MM.1S (cell line): ENCODE data around the gene LANCL1.
"Not testable (repeated sequence)": the region's sequence is repeated elsewhere in the genome, so short reads cannot be mapped to it uniquely, and the experiment has no call there.

ENCODE experiments used
- DNase-seq: peaks from one replicate; pipeline ENCODE4 v3.0.0-alpha.2; 2015
- H2AFZ ChIP-seq: fragments of 300-600 bp; sonication (generic); 2 replicates; pipeline ENCODE4 v1.6.0; 2016; ENCODE audit warnings: antibody characterized with exemption, low read length
- H3F3A ChIP-seq: fragments of 300-600 bp; sonication (generic); 2 replicates; pipeline ENCODE4 v1.6.1; 2016; ENCODE audit warnings: mild to moderate bottlenecking, antibody characterized with exemption, low read length, moderate library complexity, mixed read lengths; ENCODE audit not compliant: insufficient read depth
- H3K27ac ChIP-seq: fragments of 300-600 bp; sonication (generic); 2 replicates; pipeline ENCODE4 v1.5.1; 2016; ENCODE audit warnings: mild to moderate bottlenecking, low read length
- H3K27me3 ChIP-seq: fragments of 300-600 bp; sonication (generic); replicated peaks from 2 replicates; pipeline ENCODE4 v1.6.0; 2016; ENCODE audit warnings: low read length; ENCODE audit not compliant: insufficient read depth
- H3K36me3 ChIP-seq: fragments of 300-600 bp; sonication (generic); replicated peaks from 2 replicates; pipeline ENCODE4 v1.6.1; 2016; ENCODE audit warnings: mild to moderate bottlenecking, low read length, mixed read lengths; ENCODE audit not compliant: insufficient read depth
- H3K4me1 ChIP-seq: fragments of 300-600 bp; sonication (generic); 2 replicates; pipeline ENCODE4 v1.6.1; 2016; ENCODE audit warnings: low read length, mixed read lengths
- H3K4me2 ChIP-seq: fragments of 300-600 bp; sonication (generic); 2 replicates; pipeline ENCODE4 v1.6.0; 2016; ENCODE audit warnings: low read depth, low read length
- H3K4me3 ChIP-seq: fragments of 300-600 bp; sonication (generic); 2 replicates; pipeline ENCODE4 v1.5.1; 2016; ENCODE audit warnings: low read length, mixed read lengths
- H3K79me2 ChIP-seq: fragments of 300-600 bp; sonication (generic); 2 replicates; pipeline ENCODE4 v1.6.1; 2016; ENCODE audit warnings: mixed run types, low read length, mixed read lengths
- H3K9ac ChIP-seq: fragments of 300-600 bp; sonication (generic); 2 replicates; pipeline ENCODE4 v1.6.1; 2016; ENCODE audit warnings: low read length, mixed read lengths
- H3K9me2 ChIP-seq: fragments of 300-600 bp; sonication (generic); replicated peaks from 2 replicates; pipeline ENCODE4 v1.6.1; 2016; ENCODE audit warnings: mild to moderate bottlenecking, low read length, mixed read lengths; ENCODE audit not compliant: insufficient read depth
- H3K9me3 ChIP-seq: fragments of 300-600 bp; sonication (generic); replicated peaks from 2 replicates; pipeline ENCODE4 v1.6.1; 2016; ENCODE audit warnings: mild to moderate bottlenecking, low read length, mixed read lengths; ENCODE audit not compliant: insufficient read depth
- H4K20me1 ChIP-seq: fragments of 300-600 bp; sonication (generic); 2 replicates; pipeline ENCODE4 v1.6.1; 2016; ENCODE audit warnings: mild to moderate bottlenecking, low read length, moderate library complexity, mixed read lengths; ENCODE audit not compliant: insufficient read depth
- EZH2 ChIP-seq: fragments of 300-600 bp; sonication (generic); optimal IDR thresholded peaks from 2 replicates; pipeline ENCODE3; 2017; ENCODE audit warnings: low read depth, mild to moderate bottlenecking, antibody characterized with exemption, low read length, mixed read lengths
- EZH2phosphoT487 ChIP-seq: fragments of 300-600 bp; sonication (generic); IDR thresholded peaks from 2 replicates; pipeline ENCODE4 v1.6.1; 2018; ENCODE audit warnings: antibody characterized with exemption, low read length
- TF ChIP-seq, protein P1 (sequence below): fragments of 300-600 bp; sonication (generic); IDR thresholded peaks from 2 replicates; pipeline ENCODE4 v1.5.1; 2016; ENCODE audit warnings: antibody characterized with exemption, low read length, mixed read lengths

The LANCL1 gene

DNA sequence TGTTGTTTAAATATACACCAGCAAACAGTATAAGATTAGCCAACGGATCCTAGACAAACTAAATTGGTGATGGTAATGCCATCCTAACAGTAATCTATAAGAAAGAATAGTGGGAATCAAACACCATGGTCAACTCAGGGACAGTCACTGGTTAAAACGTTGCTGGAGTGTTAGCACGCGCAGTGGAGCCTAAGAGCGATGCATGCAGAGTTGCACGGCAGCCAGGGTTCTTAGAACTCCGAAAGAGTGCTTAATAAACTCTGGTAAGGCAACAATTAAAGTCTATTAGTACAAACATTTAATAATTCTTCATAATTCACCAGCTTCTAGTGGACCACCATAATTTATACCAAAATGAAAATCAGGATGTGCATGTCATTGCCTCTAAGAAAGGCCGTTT, 22.2 kb downstream of the LANCL1 start:
- Histone ChIP-seq H3K4me2 (no peak overlapping the region), H3K36me3 (no peaks in the 10 kb centered on the region), H3K27ac (no peak overlapping the region), H3K4me3 (no peak overlapping the region), H2AFZ (no peak overlapping the region), H3K79me2 (no peaks in the 10 kb centered on the region), H3F3A (no peaks in the 10 kb centered on the region), H4K20me1 (no peaks in the 10 kb centered on the region), H3K27me3 (no peaks in the 10 kb centered on the region), H3K9ac (no peak overlapping the region), H3K9me3 (no peaks in the 10 kb centered on the region), H3K4me1 (no peaks in the 10 kb centered on the region), H3K9me2 (no peaks in the 10 kb centered on the region)
- TF ChIP-seq EZH2 (no peak), EZH2phosphoT487 (no peak)
- TF ChIP-seq, protein P1, sequence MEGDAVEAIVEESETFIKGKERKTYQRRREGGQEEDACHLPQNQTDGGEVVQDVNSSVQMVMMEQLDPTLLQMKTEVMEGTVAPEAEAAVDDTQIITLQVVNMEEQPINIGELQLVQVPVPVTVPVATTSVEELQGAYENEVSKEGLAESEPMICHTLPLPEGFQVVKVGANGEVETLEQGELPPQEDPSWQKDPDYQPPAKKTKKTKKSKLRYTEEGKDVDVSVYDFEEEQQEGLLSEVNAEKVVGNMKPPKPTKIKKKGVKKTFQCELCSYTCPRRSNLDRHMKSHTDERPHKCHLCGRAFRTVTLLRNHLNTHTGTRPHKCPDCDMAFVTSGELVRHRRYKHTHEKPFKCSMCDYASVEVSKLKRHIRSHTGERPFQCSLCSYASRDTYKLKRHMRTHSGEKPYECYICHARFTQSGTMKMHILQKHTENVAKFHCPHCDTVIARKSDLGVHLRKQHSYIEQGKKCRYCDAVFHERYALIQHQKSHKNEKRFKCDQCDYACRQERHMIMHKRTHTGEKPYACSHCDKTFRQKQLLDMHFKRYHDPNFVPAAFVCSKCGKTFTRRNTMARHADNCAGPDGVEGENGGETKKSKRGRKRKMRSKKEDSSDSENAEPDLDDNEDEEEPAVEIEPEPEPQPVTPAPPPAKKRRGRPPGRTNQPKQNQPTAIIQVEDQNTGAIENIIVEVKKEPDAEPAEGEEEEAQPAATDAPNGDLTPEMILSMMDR: no peak
- DNase-seq: no peak

- Histone ChIP-seq H3K27me3 (no peaks in the 10 kb centered on the region), H3K9me2 (no peaks in the 10 kb centered on the region), H4K20me1 (no peaks in the 10 kb centered on the region), H3K4me2 (no peak overlapping the region), H3K4me3 (no peak overlapping the region), H3K36me3 (no peaks in the 10 kb centered on the region), H3K27ac (no peak overlapping the region), H3K4me1 (no peaks in the 10 kb centered on the region), H2AFZ (no peak overlapping the region), H3K9me3 (no peaks in the 10 kb centered on the region), H3K79me2 (no peaks in the 10 kb centered on the region), H3K9ac (no peak overlapping the region), H3F3A (no peaks in the 10 kb centered on the region)
- no peak for DNase-seq
- TF ChIP-seq EZH2phosphoT487: no peak
- no peak for TF ChIP-seq EZH2
- TF ChIP-seq, protein P1: no peak
These were observed 24.4 kb downstream of the LANCL1 start for GRCh38 chr2:210452194-210452593.

DNA sequence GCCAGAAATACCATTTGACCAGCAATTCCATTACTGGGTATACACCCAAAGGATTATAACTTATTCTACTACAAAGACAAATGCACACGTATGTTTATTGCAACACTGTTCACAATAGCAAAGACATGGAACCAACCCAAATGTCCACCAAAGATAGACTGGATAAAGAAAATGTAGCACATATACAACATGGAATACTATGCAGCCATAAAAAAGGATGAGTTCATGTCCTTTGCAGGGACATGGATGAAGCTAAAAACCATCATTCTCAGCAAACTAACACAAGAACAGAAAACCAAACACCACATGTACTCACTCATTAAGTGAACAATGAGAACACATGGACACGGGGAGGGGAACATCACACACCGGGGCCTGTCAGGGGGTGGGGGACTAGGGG, 25.6 kb downstream of the LANCL1 start:
- H3K27ac ChIP-seq, H3K36me3 ChIP-seq, H3K79me2 ChIP-seq, H2AFZ ChIP-seq, H3K4me3 ChIP-seq, H3K9ac ChIP-seq, H3K9me3 ChIP-seq, H3K4me2 ChIP-seq, H3K9me2 ChIP-seq, H3K4me1 ChIP-seq, DNase-seq, H4K20me1 ChIP-seq, H3F3A ChIP-seq, H3K27me3 ChIP-seq: not testable (repeated sequence)

GRCh38 chr2:210445732-210446131, 30.8 kb downstream of the LANCL1 start:
- Histone ChIP-seq H3F3A (no peaks in the 10 kb centered on the region), H3K79me2 (no peaks in the 10 kb centered on the region), H2AFZ (no peak overlapping the region), H3K4me3 (no peak overlapping the region), H3K27me3 (no peaks in the 10 kb centered on the region), H3K36me3 (no peaks in the 10 kb centered on the region), H4K20me1 (no peaks in the 10 kb centered on the region), H3K9ac (no peak overlapping the region), H3K27ac (no peak overlapping the region), H3K4me1 (0 out of 2 replicates have a peak, but pooled peaks cover 8% of the 10 kb centered on the region), H3K9me3 (no peaks in the 10 kb centered on the region), H3K4me2 (no peak overlapping the region), H3K9me2 (no peaks in the 10 kb centered on the region)
- no peak for DNase-seq
- TF ChIP-seq, protein P1: no peak
- no peak for TF ChIP-seq EZH2
- TF ChIP-seq EZH2phosphoT487: no peak
